Stimulated activated CD8-positive, alpha-beta memory T cell treated with anti-CD3 and anti-CD28 coated beads, Interleukin-4, amount 100 ng/mL, for 4 hours (primary cell): ENCODE results near the gene IKZF2.

Source experiments
- DNase-seq, 2 donors: peaks; one replicate each; pipeline ENCODE4 v3.0.0-alpha.2; 2020; ENCODE audit warnings: low read depth in 2 of 2, low spot score in 1 of 2

IKZF2 gene

DNA sequence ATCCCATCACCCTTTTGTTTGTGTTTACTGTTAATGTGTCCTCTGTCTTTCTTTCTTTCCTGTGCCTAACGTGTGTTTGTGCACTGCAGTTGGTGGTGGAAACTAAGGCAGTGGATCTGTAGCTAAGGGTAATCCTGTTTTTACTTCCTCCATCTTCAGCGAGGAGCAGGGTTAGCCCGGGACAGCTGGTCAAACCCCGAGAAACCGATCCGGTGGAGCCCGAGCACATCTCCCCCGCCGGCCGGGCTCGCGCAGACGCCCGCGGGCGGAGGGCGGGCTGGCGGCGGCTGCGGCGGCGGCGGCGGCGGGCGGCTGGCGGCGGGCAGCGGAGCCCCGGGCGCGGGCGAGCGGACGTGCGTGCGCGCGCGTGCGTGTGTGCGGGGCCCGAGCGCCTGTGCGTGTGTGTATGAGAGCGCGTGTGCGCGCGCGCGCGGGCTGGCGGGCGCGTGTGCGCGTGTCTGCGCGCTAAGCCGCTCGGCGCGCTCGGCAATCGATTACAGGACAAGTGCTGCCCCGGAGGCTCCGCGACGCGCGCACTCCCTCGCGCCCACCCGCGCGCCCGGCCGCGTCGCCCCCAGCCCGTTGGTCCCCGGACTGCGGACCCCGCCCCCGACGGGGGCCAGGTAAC, at the start of gene IKZF2:
Gene IKZF2 (minus strand): TSS at position 176 of the 628 bp plus-strand sequence. CDS start 2,983 bp downstream, outside the sequence.
- DNase-seq, result peak in 1 of 2 donors; percentile 47

DNA sequence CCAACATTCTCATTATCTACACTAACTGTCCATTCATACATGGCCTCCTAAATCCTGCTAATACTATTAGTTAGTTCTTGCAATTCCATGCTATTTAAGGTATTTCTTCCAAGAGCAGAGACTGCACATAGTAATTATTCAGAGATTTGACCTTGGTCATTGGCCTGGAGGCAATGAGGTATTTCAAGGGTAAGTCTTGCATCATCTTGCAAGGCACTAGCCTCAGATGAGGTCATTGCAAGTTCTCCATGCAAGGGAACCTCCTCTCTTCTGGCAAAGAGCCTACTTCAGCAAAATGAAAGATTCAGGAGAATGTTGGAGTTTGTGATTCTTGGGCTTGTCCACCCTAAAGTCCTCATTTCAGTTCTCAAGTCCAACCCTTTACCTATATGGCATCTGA, 48.5 kb upstream of the IKZF2 start:
- no peak for DNase-seq

DNA sequence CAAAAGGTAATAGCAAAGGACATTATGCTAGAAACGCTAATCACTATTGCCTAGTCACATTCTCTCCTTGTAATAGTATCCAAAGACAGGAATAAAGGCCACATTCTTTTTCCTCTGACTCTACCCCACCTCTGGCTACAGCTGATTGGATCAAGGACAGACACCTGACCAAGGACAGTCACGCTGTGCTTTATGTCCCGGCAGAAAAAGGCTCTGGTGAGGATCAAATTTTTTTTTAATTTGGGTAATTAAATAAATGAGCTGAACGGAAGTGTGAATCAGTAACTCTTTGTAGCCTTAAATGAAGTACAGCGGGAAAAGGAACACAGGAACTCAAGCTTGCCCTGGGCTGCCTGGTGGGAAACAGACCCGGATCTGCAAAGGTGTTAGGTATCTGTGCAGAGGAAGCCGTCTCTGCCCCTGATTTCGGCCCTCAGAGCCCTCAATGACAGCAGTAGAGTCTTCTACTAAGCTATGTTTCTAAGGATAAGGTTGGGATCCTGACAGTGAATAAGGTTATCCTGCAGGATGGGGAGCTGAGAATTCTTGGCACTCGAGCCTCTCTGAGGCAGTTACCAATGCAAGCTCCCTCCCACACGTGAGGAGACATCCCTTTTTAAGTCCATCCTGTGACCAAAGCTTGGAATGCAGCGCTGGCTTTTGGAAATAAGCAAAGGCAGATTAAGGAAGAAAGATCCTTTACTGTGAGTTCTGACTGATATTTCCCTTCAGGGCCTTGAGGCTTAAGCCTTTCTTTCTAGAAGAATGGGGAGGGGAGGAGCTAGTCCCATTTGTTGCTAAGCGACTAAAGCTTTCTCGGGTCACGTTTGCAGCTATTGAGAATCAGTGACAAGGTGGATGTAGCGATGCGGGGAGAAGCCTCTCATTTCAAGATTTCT, 37.8 kb upstream of the IKZF2 start:
- no peak for DNase-seq

GRCh38 chr2:213188533-213188867, 37.1 kb upstream of the IKZF2 start:
- no peak for DNase-seq

GRCh38 chr2:213187833-213188532, 36.6 kb upstream of the IKZF2 start:
- DNase-seq, result no peak

DNA sequence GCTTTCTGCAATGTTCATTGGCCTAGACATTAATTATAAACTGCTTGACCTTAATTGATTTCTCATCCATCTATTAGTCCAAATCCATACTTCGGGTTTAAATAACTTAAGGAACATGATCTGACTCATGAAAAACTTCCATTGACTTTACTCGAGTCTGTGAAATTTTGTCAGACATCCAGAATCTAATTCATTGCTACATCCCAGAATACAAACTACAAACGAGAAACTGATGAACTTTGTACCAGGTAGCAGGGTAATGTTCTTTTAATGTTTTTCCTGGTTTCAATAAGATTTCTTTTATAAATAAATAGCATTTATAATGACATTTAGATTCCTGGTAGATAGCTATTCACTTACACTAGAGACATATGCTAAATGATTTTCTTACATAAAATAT, 36.0 kb upstream of the IKZF2 start:
- no peak for DNase-seq

DNA sequence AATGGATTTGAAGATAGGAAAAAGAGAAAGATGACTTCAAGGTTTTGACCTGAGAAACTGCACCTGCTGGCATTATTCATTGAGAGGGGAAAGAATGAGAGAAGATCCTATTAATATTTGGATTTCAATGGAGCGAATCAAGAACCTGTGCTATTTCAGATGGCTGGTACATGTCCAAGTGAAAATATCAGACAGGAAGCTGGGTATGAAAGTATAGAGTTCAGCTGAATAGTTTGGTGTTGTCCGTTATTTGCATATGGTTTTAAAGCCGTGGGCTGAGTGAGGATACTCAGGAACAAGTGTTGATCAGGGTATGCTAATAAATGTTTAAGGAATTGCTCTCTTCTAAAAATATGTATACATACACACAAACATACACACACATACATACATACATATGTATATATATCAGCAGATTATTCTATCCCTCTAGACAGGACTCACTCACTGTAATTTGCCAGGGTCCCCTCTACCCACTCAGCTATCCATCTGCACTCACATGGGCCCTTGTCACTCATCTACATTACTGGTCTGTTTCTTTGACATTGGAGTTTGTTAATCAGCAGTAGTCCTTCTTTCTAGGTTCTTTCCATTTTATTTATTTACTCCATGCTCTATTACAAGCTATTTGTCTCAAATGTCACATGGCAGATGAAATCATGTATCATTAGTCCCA, 33.9 kb upstream of the IKZF2 start:
- DNase-seq, result no peak

GRCh38 chr2:213181712-213182111, 30.3 kb upstream of the IKZF2 start:
- DNase-seq, result no peak

GRCh38 chr2:213177679-213178078, 26.3 kb upstream of the IKZF2 start:
- no peak for DNase-seq

DNA sequence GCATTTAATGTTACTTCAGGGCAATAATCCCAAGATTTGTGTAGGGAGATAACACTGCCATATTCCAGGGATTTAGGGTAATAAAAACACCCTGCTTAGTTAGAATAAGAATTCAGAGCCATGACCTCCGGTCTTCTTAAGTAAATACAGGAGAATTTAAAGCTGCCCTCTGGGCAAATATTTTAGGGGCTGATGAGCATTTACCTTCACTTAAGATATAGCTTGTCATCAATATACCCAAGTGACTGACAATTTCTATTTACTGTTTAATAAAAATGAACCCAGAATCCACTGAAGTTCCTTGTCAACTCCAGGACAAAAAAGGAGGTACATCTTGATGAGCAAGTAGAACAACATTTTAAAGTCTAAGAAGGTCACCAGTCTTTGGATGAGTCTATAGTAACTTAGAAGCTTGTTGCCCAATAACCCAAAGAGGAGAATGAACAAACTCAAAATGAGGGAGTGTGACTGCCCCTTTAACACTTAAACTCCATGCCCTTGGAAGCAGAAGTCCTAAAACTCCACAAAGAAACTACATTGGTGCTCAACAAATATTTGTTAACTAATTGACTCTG, 24.3 kb upstream of the IKZF2 start:
- DNase-seq, result no peak

GRCh38 chr2:213172641-213173040, 21.2 kb upstream of the IKZF2 start:
- DNase-seq, result no peak

- DNase-seq, result no peak
These were observed 19.7 kb upstream of the IKZF2 start for GRCh38 chr2:213171147-213171546.

DNA sequence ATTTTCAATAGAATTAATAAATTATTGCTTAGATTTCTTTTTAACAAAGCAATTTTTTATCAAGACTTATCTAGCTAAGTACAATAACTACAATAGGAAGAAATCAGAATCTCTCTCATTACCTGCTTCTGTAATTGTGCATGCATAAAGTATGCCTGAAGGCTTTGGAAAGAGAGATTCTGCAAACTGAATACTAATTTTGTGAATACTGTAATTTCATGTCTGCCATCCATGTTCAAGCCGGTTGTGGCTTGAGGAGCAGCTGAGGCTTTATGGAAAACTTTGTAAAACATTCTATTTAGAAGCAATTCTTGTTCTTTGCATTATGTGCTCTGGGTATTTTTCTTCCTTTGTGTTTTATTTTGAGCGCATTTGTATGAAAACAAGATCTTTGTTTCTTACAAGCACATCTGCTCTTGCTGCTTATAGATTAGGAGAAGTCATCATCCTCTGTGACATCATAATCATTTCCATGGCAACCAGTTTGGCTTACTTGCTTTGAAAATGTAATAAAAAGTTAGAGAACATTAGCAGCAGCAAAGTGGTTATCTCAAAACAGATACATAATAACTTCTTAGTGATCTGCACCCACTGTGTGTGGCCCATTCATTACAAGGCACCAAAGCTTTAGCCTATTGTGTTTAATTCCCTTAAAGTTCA, 16.0 kb upstream of the IKZF2 start:
- no peak for DNase-seq

- no peak for DNase-seq
These were observed 14.7 kb upstream of the IKZF2 start for GRCh38 chr2:213166109-213166508.

DNA sequence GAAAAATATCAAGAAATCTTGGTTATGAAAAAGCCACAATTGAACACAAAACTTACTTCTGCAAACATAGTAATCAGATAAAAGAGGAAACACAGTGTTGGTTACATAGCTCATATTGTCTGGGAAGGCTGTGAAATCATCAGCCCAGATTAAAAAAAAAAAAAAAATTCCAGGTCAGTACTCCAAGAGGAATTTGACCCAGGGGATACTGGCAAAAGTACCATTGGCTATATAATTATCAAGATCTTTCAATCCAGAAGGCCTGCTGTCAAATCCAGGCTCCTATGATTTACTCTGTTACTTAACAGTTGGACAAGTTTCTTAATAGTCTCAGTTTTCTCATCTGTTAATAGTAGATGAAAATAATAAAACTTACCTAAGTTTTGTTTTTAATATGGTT, 12.9 kb upstream of the IKZF2 start:
- DNase-seq, result no peak

- no peak for DNase-seq
These were observed 11.2 kb upstream of the IKZF2 start for GRCh38 chr2:213162516-213163118.

- no peak for DNase-seq
These were observed 10.5 kb upstream of the IKZF2 start for GRCh38 chr2:213161759-213162515.

- no peak for DNase-seq
These were observed 8.4 kb upstream of the IKZF2 start for GRCh38 chr2:213159768-213160167.

DNA sequence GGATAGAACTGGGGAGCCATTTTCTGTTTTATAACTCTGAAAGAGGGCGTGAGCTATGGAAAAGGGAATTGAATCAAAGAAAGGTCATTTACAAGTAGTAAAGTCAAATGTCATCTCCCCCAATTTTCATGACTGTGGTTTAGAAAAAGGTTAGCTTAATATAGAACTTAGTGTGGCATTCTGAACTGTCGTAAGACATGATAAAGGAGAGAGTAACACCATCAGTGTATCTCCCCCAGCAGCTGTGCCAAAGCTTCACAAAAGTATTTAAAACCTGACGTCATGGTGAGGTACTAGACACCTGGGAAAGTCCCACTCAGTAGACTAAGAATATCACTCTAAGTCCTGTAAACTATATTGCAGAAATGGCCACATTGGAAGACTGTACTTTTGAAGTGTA, 5.8 kb upstream of the IKZF2 start:
- DNase-seq, result no peak

- no peak for DNase-seq
These were observed 5.3 kb upstream of the IKZF2 start for GRCh38 chr2:213156717-213157116.
